ENCODE data around the gene ATRN. TPM values are rescaled to one million over a fixed set of nuclear protein-coding genes. Genes with fewer than 3 reads are reported as not detected.

Gene ATRN
- total and polyA plus RNA-seq, 2 donors (not counting 3 experiments of a cell fraction or from before 2014, with no cell fraction given): 32.3 to 33.1 TPM

DNA sequence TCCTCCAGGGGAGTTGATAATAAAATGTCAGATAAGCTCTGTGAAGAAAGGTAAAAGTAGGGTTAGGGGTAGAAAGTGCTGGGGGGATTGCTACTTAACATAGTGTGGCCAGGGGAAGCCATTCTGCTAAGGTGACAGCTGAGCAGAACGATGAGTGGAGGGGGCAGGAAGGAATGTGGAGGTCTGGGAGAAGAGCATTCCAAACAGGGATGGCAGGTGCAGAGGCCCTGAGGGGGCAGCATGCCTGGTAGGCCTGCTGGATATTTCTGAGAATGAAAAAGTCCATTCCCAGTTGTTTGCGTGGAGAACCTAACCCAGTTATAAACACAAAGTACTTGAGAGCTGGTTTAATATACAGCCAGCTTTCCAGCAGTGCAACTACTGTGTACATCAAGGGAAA, 183.1 kb downstream of the ATRN start:
- H3K9me1 ChIP-seq (replicated peaks; ENCODE audit: control insufficient read depth, extremely low read depth, insufficient read depth, low read length): no peaks in the 10 kb centered on the region
- no peak for TF ChIP-seq MYC (IDR thresholded peaks at IDR 0.05; ENCODE audit: low read depth, low read length)
- TF ChIP-seq JUN (IDR thresholded peaks at IDR 0.05; ENCODE audit: borderline replicate concordance, insufficient read depth, insufficient read length, low read depth): no peak
- TF ChIP-seq POLR2A (IDR thresholded peaks at IDR 0.05; ENCODE audit: low read depth, low read length): no peak
- no peak for TF ChIP-seq EZH2 (IDR thresholded peaks at IDR 0.05; ENCODE audit: borderline replicate concordance, low read depth, low read length, severe bottlenecking)
- no peak for TF ChIP-seq FOS (IDR thresholded peaks at IDR 0.05; ENCODE audit: borderline replicate concordance, insufficient read depth, low read length)
- TF ChIP-seq MAX (IDR thresholded peaks at IDR 0.05; ENCODE audit: insufficient read depth, insufficient read length): no peak
- no peak for TF ChIP-seq GATA2 (IDR thresholded peaks at IDR 0.05; ENCODE audit: insufficient read depth, insufficient read length, low read depth, low read length)
- no peak for TF ChIP-seq POLR2AphosphoS5 (IDR thresholded peaks at IDR 0.05; ENCODE audit: insufficient read depth, low read depth, low read length)
- no peak for TF ChIP-seq CTCF (IDR thresholded peaks at IDR 0.05; ENCODE audit: extremely low read depth in 1 of 2, insufficient read depth in 1 of 2, low read depth in 1 of 2, low read length in 2 of 2)
- no peaks in the 10 kb centered on the region for H3K79me2 ChIP-seq (ENCODE audit: control insufficient read depth, insufficient read depth, low read length)
- H3K4me2 ChIP-seq (ENCODE audit: insufficient read depth, low read length): no peak overlapping the region
- no peak overlapping the region for H2AFZ ChIP-seq (ENCODE audit: low read depth, low read length)
- no peaks in the 10 kb centered on the region for H3K9me3 ChIP-seq (replicated peaks; ENCODE audit: control insufficient read depth, insufficient read depth, low read length)
- dilution Hi-C loops (cut with MboI; ENCODE audit: extremely low pct_ligation_motif_present, low sequenced_read_pairs): no loop called here
- H3K4me3 ChIP-seq (replicated peaks in 1 of 3; ENCODE audit: insufficient read depth in 1 of 3, low read depth in 1 of 3, low read length in 3 of 3): no peak overlapping the region
- H3K9ac ChIP-seq (replicated peaks; ENCODE audit: extremely low read depth, insufficient read depth, low read length): no peak overlapping the region
- no peak for FAIRE-seq
- DNase-seq (ENCODE audit: low read depth, low spot score): no peak
- no peaks in the 10 kb centered on the region for H4K20me1 ChIP-seq (replicated peaks; ENCODE audit: control insufficient read depth, extremely low read depth, insufficient read depth, low read length)
- ChIA-PET CTCF (interaction anchor here (1.2 kb wide), 1 partner anchor 14 kb away, joined by 4 read pairs; no protein-coding TSS in a partner anchor), POLR2A (no interaction called here)
- intact Hi-C loops (cut with micrococcal nuclease): no loop called here
- peaks cover 0 to 1% of the 10 kb centered on the region in 2 experiments for H3K27me3 ChIP-seq (ENCODE audit: control insufficient read depth in 2 of 2, insufficient read depth in 2 of 2, low read length in 2 of 2)
- no peaks in the 10 kb centered on the region for H3K4me1 ChIP-seq (ENCODE audit: control insufficient read depth, extremely low read depth, insufficient read depth, low read length)
- BruUV-seq (replicated peaks): no TSS peak
- no peak overlapping the region for H3K27ac ChIP-seq (ENCODE audit: insufficient read depth, low read depth, low read length)
- no peaks in the 10 kb centered on the region for H3K36me3 ChIP-seq (ENCODE audit: control insufficient read depth in 2 of 2, extremely low read depth in 1 of 2, insufficient read depth in 2 of 2, low read length in 2 of 2)
